ENCODE results near the gene GGTLC2. TPM values are rescaled to one million over a fixed set of nuclear protein-coding genes. Genes with fewer than 3 reads are reported as not detected.

The GGTLC2 gene
- total RNA-seq, 4 donors from 2014 or later = not detected

- Histone ChIP-seq H3K4me3 (no peak overlapping the region), H3K36me3 (no peaks in the 10 kb centered on the region), H3K27ac (no peak overlapping the region), H3K9me3 (no peaks in the 10 kb centered on the region), H3K4me1 (no peaks in the 10 kb centered on the region), H3K27me3 (no peaks in the 10 kb centered on the region)
- no peak for DNase-seq
- ATAC-seq = no peak
- no peak for TF ChIP-seq POLR2A (IDR thresholded peaks at IDR 0.05)
- TF ChIP-seq CTCF (IDR thresholded peaks at IDR 0.05 in 4 of 5, conservative IDR thresholded peaks at IDR 0.05 in 1 of 5) = no peak
- in situ Hi-C loops (cut with MboI; ENCODE audit: low sequenced_read_pairs in 4 of 4) (no loop called here), intact Hi-C loops (cut with DNase I; ENCODE audit: low total_unique reads) (no loop called here)
Measured at GRCh38 chr22:22655452-22656290, 11.3 kb downstream of the GGTLC2 start.

GRCh38 chr22:22657712-22658111 lies 13.3 kb downstream of the GGTLC2 start:
- H3K36me3 ChIP-seq = no peaks in the 10 kb centered on the region
- no peaks in the 10 kb centered on the region for H3K27me3 ChIP-seq
- intact Hi-C loops (cut with DNase I; ENCODE audit: low total_unique reads) = no loop called here
- DNase-seq = no peak
- ATAC-seq = no peak
- TF ChIP-seq POLR2A (IDR thresholded peaks at IDR 0.05) = no peak
- no peak for TF ChIP-seq CTCF (IDR thresholded peaks at IDR 0.05 in 4 of 5, conservative IDR thresholded peaks at IDR 0.05 in 1 of 5)
- H3K4me3 ChIP-seq = no peak overlapping the region
- in situ Hi-C loops (cut with MboI; ENCODE audit: low sequenced_read_pairs in 4 of 4) = no loop called here
- no peaks in the 10 kb centered on the region for H3K4me1 ChIP-seq
- H3K9me3 ChIP-seq = no peaks in the 10 kb centered on the region
- no peak overlapping the region for H3K27ac ChIP-seq

GRCh38 chr22:22661275-22661674 lies 16.9 kb downstream of the GGTLC2 start:
- H3K4me3 ChIP-seq = no peak overlapping the region
- no peaks in the 10 kb centered on the region for H3K9me3 ChIP-seq
- TF ChIP-seq CTCF (IDR thresholded peaks at IDR 0.05 in 4 of 5, conservative IDR thresholded peaks at IDR 0.05 in 1 of 5) (no peak), POLR2A (IDR thresholded peaks at IDR 0.05) (no peak)
- intact Hi-C loops (cut with DNase I; ENCODE audit: low total_unique reads) = no loop called here
- no peak for DNase-seq
- no peak for ATAC-seq
- H3K36me3 ChIP-seq = no peaks in the 10 kb centered on the region
- in situ Hi-C loops (cut with MboI; ENCODE audit: low sequenced_read_pairs in 4 of 4) = no loop called here
- no peaks in the 10 kb centered on the region for H3K27me3 ChIP-seq
- H3K4me1 ChIP-seq = no peaks in the 10 kb centered on the region
- H3K27ac ChIP-seq = no peak overlapping the region

GRCh38 chr22:22662095-22662494 lies 17.7 kb downstream of the GGTLC2 start:
- in situ Hi-C loops (cut with MboI; ENCODE audit: low sequenced_read_pairs in 4 of 4) = no loop called here
- TF ChIP-seq POLR2A (IDR thresholded peaks at IDR 0.05) (no peak), CTCF (IDR thresholded peaks at IDR 0.05 in 4 of 5, conservative IDR thresholded peaks at IDR 0.05 in 1 of 5) (no peak)
- no peaks in the 10 kb centered on the region for H3K36me3 ChIP-seq
- ATAC-seq (no peak), DNase-seq (no peak)
- no peaks in the 10 kb centered on the region for H3K27me3 ChIP-seq
- no peak overlapping the region for H3K4me3 ChIP-seq
- no peak overlapping the region for H3K27ac ChIP-seq
- H3K9me3 ChIP-seq = no peaks in the 10 kb centered on the region
- H3K4me1 ChIP-seq = no peaks in the 10 kb centered on the region
- intact Hi-C loops (cut with DNase I; ENCODE audit: low total_unique reads) = no loop called here
